ENCODE results near the gene SH2D3A. TPM values are rescaled to one million over a fixed set of nuclear protein-coding genes. Genes with fewer than 3 reads are reported as not detected.
"Not testable (repeated sequence)": the region's sequence is repeated elsewhere in the genome, so short reads cannot be mapped to it uniquely, and the experiment has no call there.

SH2D3A gene
- total RNA-seq, 1 experiment from 2014 or later, result not detected

DNA sequence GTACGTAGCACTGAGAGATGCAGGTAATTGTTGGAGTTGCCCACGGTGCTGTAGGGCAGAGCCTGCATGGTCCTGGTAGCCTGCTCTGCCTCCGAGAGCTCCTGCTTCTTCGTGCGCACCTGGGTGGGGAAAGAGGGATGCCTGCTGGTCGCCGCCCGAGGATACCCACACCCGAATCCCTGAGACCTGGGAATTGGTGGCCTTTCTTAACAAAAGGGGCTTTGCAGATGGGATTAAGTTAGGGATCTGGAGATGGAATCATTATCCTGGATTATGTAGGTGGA is 56.2 kb downstream of the SH2D3A start:
- Histone ChIP-seq H3K27me3 (no peaks in the 10 kb centered on the region), H3K9me3 (no peaks in the 10 kb centered on the region), H3K4me3 (no peak overlapping the region), H3K36me3 (no peaks in the 10 kb centered on the region)
- no peak for DNase-seq

DNA sequence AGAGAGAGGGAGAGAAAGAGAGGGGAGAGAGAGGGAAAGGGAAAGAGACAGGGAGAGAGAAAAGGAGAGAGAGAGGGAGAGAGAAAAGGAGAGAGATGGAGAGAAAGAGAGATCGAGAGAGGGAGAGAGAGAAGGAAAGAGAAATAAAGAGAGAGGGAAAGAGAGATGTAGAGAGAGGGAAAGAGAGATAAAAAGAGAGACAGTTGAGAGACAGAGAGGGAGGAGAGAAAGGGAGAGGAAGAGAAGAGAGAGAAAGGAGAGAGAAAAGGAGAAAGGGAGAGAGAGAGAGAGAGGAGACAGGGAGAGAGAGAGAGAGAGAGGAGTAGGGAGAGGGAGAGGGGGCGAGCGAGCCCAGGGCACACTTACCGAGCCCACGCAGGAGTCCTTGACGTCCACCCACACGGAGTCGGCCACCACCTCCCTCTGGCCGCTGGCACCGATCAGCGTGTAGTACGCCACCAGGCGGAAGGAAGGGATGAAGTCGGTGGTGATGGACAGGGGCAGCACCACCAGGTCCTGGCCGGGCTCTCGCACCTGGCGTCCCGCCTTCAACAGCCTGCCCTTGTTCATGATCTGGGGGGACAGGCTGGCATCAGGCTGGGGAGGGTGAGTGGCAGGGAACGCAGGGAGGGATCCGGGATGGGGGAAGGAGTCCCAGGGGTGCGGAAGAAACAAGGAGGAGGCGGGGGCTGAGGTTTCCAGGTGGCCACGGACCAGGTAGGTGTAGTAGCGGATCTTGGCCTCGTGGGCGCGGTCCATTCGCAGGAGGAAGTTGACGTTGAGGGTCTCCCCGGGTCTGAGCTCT is 56.8 kb downstream of the SH2D3A start:
- no peaks in the 10 kb centered on the region for H3K27me3 ChIP-seq
- no peaks in the 10 kb centered on the region for H3K36me3 ChIP-seq
- no peaks in the 10 kb centered on the region for H3K9me3 ChIP-seq
- no peak overlapping the region for H3K4me3 ChIP-seq
- no peak for DNase-seq

DNA sequence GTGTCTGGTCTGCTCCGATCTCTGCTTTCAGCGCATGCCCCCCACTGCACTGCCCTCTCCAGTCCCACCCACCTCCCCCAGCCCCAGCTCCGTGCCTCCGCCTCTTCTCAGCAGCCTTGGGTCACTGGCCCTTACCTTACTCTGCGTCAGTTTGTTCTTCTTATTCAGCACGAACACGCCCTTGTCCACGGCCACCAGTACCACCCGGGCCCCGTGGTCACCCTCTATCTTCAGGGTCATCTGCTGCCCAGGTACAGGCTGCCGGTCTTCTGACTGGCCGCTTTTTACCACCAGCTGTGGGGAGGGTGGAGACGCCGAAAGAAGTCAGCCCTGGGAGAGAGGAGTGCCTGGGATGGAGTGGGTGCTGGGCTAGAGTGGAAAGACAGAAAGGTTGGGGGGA is 57.7 kb downstream of the SH2D3A start:
- Histone ChIP-seq H3K4me3 (no peak overlapping the region), H3K9me3 (no peaks in the 10 kb centered on the region), H3K36me3 (no peaks in the 10 kb centered on the region), H3K27me3 (no peaks in the 10 kb centered on the region)
- DNase-seq, result no peak

DNA sequence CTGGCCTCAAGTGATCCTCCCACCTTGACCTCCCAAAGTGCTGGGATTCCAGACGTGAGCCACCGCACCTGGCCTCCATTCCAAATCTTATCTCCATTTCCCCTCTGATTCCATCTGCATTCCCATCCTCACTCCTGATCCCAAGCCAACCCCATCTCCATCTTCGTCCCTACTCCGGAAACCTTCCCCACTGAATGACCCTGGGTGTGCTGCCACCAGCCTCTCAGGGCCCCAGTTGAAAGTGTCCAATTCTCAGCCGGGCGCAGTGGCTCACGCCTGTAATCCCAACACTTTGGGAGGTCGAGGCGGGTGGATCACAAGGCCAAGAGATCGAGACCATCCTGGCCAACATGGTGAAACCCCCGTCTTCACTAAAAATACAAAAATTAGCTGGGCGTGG is 58.3 kb downstream of the SH2D3A start:
- not testable (repeated sequence) for H3K36me3 ChIP-seq, H3K9me3 ChIP-seq, H3K27me3 ChIP-seq, H3K4me3 ChIP-seq, DNase-seq

DNA sequence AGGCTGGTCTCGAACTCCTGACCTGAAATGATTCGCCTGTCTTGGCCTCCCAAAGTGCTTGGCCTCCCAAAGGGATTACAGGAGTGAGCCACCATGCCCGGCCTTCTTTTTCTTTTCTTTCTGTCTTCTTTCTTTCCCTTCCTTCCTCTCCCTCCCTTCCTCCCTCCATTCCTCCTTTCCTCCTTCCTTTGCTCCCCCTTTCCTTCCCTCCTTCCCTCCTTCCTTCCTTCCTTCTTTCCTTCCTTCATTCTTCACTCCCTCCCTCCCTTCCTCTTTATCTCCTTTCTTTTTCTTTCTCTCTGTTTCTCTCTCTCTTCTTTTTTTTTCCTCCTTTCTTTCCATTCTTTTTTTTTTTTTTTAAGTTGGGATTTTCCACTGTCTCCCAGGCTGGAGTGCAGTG is 58.9 kb downstream of the SH2D3A start:
- H3K9me3 ChIP-seq, result no peaks in the 10 kb centered on the region
- no peaks in the 10 kb centered on the region for H3K27me3 ChIP-seq
- no peak for DNase-seq
- no peaks in the 10 kb centered on the region for H3K36me3 ChIP-seq
- H3K4me3 ChIP-seq, result no peak overlapping the region

DNA sequence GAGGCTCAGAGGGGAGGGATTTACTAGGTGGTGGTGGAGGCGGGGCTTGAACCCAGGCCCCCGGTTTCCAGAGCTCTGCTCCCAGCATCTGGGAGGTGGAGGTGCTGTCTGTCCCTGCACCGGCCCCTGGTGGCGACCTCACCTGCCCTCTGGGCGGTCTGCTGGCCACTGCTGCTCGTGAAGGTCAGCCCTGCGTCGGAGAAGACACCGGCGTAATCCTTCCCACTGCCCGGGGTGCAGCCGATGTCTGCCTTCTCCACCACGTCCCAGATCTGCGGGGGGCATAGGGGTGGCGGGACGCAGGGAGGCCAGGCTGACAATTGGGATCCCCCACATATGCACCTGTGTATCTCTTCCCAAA is 59.6 kb downstream of the SH2D3A start:
- no peaks in the 10 kb centered on the region for H3K9me3 ChIP-seq
- H3K4me3 ChIP-seq, result no peak overlapping the region
- H3K27me3 ChIP-seq, result no peaks in the 10 kb centered on the region
- no peak for DNase-seq
- no peaks in the 10 kb centered on the region for H3K36me3 ChIP-seq

DNA sequence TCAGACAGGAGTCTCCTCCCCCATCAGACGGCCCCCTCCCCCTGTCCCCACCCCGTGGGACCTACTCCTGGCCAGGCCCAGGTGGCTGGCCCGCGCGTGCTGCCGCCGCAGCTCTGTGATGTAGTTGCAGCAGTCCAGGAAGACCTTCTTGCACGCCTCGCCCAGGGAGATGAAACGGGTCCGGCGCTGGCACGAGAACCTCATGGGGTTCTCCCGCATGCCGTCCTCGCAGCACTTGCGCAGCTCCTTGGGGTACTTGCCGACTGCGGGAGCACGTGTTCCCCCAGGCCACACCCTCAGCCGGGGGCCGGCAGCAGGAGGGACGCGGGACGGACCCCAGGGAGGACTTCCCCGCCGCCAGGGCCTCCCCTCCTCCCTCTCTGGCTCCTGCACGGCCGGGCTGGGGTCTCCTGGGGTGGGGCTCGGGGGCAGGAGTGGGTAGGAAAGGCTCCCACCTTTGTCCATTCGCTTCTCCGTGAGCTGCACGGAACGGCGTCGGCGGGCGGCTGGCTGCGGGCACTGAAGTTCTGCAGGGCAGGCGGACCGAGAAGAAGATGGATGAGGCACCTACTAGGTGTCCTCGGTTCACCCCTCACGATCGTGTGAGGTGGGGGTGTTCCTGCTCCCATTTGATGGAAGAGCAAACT is 60.1 kb downstream of the SH2D3A start:
- Histone ChIP-seq H3K4me3 (no peak overlapping the region), H3K9me3 (no peaks in the 10 kb centered on the region), H3K27me3 (no peaks in the 10 kb centered on the region), H3K36me3 (no peaks in the 10 kb centered on the region)
- DNase-seq, result no peak

DNA sequence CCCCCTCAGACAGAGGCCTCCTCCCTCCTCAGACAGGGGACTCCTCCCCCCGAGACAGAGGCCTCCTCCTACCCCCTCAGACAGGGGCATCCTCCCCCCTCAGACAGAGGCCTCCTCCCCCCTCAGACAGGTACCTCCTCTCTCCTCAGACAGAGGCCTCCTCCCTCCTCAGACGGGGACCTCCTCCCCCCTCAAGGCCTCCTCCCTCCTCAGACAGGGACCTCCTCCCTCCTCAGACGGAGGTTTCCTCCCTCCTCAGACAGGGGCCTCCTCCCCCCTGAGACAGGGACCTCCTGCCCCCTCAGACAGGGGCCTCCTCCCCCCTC is 60.6 kb downstream of the SH2D3A start:
- Histone ChIP-seq H3K27me3 (no peaks in the 10 kb centered on the region), H3K4me3 (no peak overlapping the region), H3K36me3 (no peaks in the 10 kb centered on the region), H3K9me3 (no peaks in the 10 kb centered on the region)
- no peak for DNase-seq

DNA sequence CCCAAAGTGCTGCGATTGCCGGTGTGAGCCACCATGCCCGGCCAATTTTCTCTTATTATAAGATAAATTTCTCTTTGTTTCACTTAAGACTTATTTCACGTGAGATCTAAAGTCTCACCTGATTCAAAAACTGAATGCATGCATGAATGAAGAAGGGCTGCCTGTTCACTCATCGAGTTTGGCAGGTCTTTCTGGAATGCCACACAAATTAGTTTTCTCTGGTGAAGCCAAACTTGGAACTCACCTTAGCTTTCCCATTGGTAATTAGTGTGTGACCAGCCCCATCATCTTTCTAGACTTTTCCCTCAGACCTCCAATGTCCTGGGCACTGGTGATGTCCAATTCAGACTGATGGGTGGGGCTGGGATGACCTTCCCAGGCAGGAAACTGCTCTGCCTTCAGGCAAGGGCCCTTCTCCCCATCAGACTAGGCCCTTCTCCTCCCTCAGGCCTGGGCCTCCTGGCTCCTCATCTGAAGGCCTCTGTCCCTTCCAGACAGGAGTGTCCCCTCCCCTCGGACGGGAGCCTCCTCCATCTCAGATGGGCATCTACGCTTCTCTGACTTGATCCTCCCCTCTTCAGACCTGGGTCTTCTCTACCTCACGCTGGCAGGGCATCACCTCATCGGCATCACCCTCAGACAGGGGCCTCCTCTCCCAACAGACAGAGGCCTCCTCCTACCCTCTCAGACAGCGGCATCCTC is 61.2 kb downstream of the SH2D3A start:
- H3K4me3 ChIP-seq, result no peak overlapping the region
- H3K9me3 ChIP-seq, result no peaks in the 10 kb centered on the region
- H3K36me3 ChIP-seq, result no peaks in the 10 kb centered on the region
- no peak for DNase-seq
- H3K27me3 ChIP-seq, result no peaks in the 10 kb centered on the region

Other genes with a start within 250 kb of the SH2D3A start
- gene TNFSF9, start 236.4 kb downstream of the SH2D3A start, total RNA-seq (2014; rRNA removed; shearing (Covaris generic); ENCODE audit: low replicate concordance), result 4.5 and 10.5 TPM in 2 replicates
- 17.2 and 32.7 TPM in 2 replicates for gene CD70, start 176.3 kb downstream of the SH2D3A start, total RNA-seq (2014; rRNA removed; shearing (Covaris generic); ENCODE audit: low replicate concordance)
- gene TNFSF14, start 97.3 kb downstream of the SH2D3A start, total RNA-seq (2014; rRNA removed; shearing (Covaris generic); ENCODE audit: low replicate concordance), result not detected in 2 replicates
- 2.2 and 7.5 TPM in 2 replicates for gene C3, start 46.8 kb downstream of the SH2D3A start, total RNA-seq (2014; rRNA removed; shearing (Covaris generic); ENCODE audit: low replicate concordance)
- gene GPR108, start 29.9 kb downstream of the SH2D3A start, total RNA-seq (2014; rRNA removed; shearing (Covaris generic); ENCODE audit: low replicate concordance), result 39.4 and 78.1 TPM in 2 replicates
- 37.2 and 58.3 TPM in 2 replicates for gene TRIP10, start 27.8 kb downstream of the SH2D3A start, total RNA-seq (2014; rRNA removed; shearing (Covaris generic); ENCODE audit: low replicate concordance)
- 0.63 TPM in 1 of 2 replicates, not detected in the other for gene VAV1, start 5.3 kb upstream of the SH2D3A start, total RNA-seq (2014; rRNA removed; shearing (Covaris generic); ENCODE audit: low replicate concordance)
- gene ADGRE1, start 120.1 kb upstream of the SH2D3A start, total RNA-seq (2014; rRNA removed; shearing (Covaris generic); ENCODE audit: low replicate concordance), result 17.3 and 17.8 TPM in 2 replicates